Retina (tissue), 1 donor: ENCODE results near the gene TEX9.
"Not testable (repeated sequence)": the region's sequence is repeated elsewhere in the genome, so short reads cannot be mapped to it uniquely, and the experiment has no call there.

Experiments used
- DNase-seq: peaks from one replicate; pipeline ENCODE4 v3.0.0-alpha.2; 2016

The TEX9 gene

DNA sequence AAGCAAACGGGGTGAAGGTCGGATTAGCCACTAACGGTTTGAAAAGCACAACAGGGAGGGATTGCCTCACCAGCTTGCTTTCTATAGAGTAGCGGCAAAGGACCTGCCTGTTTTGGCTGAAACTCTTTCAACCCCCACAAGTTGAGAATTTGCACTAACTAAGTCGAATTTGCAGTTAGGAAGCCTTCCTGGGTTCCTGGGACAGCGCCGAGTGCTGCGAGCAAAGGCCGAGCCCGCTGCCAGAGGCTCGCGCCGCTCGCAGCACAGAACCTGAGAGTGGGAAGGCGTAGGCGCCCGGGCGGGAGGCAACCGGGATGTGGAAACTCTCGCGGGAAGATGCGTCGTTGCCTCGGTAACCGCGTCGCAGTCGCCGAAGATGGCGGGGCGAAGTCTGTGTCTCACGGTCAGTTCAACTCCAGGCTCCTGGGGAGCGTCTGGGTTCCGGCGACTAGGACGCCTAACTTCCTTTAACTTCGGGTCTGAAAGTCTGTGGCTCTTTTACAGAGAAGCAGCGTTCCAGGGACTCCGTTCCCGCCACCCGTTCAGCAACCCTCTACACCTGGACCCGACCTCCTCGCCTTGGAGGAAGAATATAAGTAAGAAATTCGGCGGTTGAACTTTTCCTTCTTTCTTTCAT, at the start of gene TEX9:
TEX9 (plus strand) TSS at position 352 of the 637 bp plus-strand sequence; CDS start at position 377, 25 bp downstream.
- DNase-seq = peak; percentile 97

GRCh38 chr15:56316561-56316960, 48.7 kb upstream of the TEX9 start:
- not testable (repeated sequence) for DNase-seq

- no peak for DNase-seq
These were observed 44.9 kb upstream of the TEX9 start for GRCh38 chr15:56320316-56320715.

GRCh38 chr15:56320861-56321260, 44.4 kb upstream of the TEX9 start:
- no peak for DNase-seq

DNA sequence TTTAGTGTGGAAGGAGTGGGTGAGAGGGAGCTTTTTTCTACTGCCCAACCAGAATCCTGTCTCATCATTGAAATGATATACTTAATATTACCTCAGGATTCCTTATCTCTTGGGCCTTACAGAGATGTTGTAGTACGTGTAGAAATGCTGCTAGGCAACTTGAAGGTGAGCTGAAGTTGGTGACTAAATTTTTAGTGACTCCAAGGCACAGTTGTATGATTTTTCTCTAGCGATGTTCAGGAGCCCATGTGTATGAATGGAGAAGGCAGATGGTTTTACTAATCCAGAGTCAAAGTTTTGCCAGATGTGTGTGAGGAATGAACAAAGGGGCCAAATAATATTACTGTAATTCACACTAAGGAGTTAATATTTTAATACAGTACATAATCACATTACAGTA, 42.8 kb upstream of the TEX9 start:
- no peak for DNase-seq

DNA sequence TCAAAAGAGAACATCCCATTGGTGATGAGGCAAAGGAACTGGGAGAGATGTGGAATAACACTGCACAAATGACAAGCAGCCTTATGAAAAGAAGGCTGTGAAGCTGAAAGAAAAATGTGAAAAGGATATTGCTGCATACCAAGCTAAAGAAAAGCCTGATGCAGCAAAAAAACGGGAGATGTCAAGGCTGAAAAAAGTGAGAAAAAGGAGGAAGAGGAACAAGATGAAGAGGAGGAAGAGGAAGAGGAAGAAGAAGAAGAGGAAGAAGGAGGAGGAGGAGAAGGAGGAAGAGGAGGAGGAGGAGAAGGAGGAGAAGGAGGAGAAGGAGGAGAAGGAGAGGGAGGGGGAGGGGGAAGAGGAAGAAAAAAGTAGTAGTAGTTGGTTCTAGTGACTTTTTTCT, 41.8 kb upstream of the TEX9 start:
- DNase-seq = no peak

DNA sequence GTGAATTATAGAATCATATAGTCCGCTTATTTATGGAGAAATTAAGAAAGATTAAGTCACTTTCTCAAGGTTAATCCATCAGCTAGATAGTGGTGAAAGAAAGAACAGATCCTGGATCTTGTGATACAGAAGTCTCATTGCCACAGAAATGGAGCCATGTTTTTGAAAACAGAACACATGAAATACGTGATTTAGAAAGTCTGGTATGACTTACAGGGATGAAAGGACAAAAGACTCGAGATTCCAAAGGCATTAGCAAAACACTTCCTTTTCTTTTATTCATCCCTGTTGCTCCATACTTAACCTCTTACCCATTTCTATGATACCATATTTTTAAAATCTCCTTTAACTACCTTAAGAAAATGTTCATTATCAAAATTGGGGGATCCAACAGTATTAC, 40.0 kb upstream of the TEX9 start:
- no peak for DNase-seq

- DNase-seq = no peak
These were observed 37.3 kb upstream of the TEX9 start for GRCh38 chr15:56327721-56328502.

GRCh38 chr15:56337084-56337725, 28.0 kb upstream of the TEX9 start:
- no peak for DNase-seq

GRCh38 chr15:56339594-56339993, 25.6 kb upstream of the TEX9 start:
- DNase-seq = no peak

DNA sequence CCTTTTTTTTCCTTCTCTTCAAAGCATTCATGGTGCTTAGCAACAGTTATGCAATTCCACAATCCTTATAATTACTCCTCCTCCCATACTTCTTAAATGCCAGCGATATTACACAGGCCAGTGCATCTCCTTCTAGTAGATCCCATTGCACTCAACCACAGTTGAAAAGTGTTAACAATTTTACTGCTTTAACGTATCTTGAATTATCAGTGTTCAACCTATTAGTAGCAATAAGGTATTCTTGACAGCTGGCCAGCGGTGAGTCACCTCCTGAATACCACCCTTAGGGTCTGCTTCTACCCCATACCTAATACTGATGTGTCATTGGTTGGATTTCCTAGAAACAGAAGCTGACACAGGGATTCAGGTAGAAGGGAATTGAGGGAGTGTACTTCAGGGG, 24.0 kb upstream of the TEX9 start:
- DNase-seq = no peak

DNA sequence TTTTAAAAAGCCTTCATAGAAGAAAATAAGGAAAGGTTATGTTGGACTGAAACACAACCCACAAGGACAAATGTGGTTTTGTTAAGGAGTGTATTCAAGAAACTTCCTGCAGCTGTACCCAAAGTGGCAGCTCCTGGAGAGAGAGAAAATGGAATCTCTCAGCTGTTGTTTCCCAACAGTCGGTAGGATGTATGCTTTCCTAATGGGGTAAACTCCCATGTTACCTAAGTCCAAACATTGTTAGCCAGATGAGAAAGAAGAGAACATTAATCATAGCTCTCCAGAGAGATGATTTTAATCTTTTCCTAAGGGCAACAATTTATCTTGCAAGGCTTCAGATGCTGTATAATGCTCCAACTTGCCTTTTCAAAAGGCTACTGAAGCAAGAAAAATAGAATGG, 22.6 kb upstream of the TEX9 start:
- DNase-seq = no peak

DNA sequence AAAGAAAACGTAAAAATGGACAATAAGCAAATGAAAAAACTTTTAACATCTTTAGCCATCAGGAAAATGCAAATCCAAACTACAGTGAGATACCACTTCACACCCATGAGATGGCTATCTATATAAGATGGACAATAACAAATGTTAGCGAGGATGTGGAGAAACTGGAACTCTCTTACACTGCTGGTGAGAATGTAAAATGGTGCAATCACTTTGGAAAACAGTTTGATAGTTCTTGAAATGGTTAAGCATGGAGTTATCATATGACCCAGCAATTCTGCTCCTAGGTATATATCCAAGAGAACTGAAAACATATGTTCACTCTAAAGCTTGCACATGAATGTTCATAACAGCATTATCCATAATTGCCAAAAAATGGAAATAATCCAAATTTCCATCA, 21.3 kb upstream of the TEX9 start:
- DNase-seq = no peak

- no peak for DNase-seq
These were observed 20.9 kb upstream of the TEX9 start for GRCh38 chr15:56344336-56344735.

GRCh38 chr15:56346414-56346813, 18.8 kb upstream of the TEX9 start:
- no peak for DNase-seq

DNA sequence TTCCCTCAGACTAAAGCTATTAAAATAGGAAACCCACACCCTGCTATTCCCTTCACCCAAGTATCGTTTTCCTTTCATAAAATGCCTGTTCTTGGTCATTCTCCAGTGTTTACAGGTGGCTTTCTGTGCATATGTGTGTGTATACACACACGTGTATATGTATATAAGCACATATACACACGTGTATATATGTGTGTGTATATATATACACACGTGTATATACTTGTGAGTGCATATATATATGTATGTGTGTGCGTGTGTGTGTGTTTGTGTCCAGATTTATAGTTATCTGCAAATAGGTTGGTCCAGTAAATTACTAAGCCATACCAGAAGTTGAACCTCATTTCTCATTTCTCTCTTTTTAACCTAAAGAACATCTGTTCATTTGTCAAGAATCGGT, 15.7 kb upstream of the TEX9 start:
- no peak for DNase-seq

DNA sequence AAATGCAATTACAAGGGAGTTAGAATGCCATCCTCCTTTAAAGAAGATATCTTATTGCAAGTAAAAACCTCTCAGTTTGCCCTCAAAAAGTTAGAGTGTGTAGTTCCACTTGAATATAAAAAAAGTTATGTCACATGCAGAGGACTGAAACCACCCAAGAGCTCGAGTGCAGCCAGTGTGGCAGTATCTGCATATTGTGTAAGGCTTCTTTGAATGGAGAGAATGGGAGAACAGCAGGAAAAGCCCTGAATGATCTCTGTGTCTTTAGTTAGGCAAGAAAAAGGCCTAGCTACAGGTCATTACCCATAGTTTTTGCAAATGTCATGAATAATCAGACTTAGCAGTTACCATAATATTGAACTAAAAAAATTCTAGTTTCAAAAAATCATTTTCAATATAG, 13.9 kb upstream of the TEX9 start:
- no peak for DNase-seq

DNA sequence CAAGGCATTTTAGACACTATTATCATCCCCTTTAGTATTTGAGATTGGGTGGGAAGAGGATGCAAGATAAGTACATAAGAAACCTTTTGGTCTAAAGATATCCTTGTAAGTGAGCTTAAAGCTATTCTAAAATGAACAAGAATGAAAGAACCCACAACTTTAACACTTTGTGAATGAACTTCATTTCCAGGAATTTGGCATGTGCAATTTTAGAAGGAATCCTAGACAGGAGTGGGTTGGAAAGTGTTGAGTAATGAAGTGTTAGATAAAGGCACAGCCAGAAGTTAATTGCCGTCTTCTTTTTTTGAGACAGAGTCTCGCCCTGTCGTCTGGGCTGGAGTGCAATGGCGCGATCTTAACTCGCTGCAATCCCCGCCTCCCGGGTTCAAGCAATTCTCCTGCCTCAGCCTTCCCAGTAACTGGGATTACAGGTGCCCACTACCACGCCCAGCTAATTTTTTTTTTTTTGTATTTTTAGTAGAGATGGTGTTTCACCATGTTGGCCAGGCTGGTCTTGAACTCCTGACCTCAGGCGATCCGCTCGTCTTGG, 13.2 kb upstream of the TEX9 start:
- DNase-seq = no peak

DNA sequence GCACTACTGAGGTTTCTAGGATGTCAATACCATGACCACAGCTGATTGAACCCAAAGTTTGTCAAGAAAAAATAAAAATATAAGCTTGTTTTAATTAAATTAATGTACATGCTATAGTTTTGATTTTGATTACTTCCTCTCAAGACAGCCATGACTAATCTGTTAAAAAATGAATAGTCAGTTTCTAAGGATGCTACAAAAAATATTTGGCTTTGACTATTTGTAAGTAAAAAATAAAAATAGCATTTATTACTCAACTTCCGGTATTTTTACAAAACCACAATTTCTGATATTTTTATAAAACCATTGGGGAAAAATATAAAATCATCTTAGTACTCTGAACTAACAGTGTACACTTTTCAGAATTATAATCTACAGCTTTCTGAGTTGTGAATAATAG, 12.1 kb upstream of the TEX9 start:
- no peak for DNase-seq

- DNase-seq = no peak
These were observed 11.5 kb upstream of the TEX9 start for GRCh38 chr15:56353740-56354139.

- no peak for DNase-seq
These were observed 8.6 kb upstream of the TEX9 start for GRCh38 chr15:56356616-56357015.

GRCh38 chr15:56358604-56359003, 6.6 kb upstream of the TEX9 start:
- DNase-seq = no peak

- no peak for DNase-seq
These were observed 3.2 kb upstream of the TEX9 start for GRCh38 chr15:56361987-56362386.

DNA sequence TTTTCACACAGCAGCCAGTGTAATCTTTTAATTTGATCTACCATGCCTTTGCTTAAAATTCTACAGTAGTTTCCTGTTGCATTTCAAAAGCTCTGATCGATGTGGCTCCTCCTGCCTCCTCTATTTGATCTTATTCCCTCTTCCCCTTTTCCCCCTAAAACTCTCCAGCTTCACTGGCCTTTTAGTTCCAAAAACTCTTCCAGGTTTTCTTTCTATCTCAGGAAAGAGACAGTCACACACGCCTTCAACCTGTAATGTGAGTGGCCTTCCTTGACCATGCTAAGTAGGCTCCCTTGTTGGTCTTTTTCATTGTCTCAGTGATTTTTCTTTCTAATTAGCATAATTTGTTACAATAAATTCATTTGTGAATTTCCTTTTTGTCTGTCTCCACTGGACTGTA, 985 bp downstream of the TEX9 start:
- peak; percentile 13 for DNase-seq
